DMS79 treated with DMSO at 0.1 percent for 48 hours (cell line): ENCODE data around the gene CEMIP.

Experiments used
- DNase-seq: peaks from one replicate; lab custom pipeline; 2025; lab: John Stamatoyannopoulos, UW

CEMIP gene

GRCh38 chr15:80891006-80891405 is 111.8 kb downstream of the CEMIP start:
- no peak for DNase-seq

DNA sequence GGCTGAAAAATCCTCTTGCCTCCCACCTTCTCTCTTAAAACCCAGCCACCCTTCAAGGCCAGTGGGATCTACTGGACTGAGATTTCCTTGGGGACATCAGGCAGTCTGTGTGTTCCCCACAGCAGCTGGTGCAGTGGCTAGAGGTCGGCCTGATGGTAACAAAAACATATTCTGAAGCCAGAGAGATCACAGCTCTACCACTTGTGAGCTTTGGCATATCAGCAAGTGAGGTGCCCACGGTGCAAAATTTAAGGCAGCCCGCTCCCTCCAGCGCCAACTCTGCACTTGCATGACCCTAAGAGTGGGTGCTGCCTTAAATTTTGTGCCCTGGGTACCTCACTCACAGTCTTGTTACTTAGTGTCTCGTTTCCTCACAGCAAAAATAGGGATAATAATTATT is 113.2 kb downstream of the CEMIP start:
- no peak for DNase-seq

DNA sequence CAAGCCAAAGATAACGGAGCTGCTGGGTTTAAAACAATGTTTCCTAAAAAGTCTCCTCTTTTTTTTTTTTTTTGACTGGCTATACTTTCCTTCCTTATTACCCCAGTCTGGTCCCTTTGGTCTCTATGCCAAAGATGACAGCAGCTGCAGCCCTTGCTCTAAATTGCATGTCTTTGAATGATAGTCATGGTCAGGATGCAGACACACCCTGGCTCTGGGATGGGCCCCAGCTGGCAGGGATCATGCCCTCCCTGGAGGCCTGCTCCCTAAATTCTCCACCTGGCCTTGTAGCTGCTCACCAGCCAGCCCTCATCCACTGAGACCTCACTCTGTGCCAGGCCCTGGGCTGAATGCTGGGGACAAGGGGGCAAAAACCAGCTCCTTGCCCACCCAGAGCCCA is 114.6 kb downstream of the CEMIP start:
- no peak for DNase-seq

GRCh38 chr15:80895091-80895490 is 115.9 kb downstream of the CEMIP start:
- DNase-seq = no peak

GRCh38 chr15:80895965-80896364 is 116.8 kb downstream of the CEMIP start:
- no peak for DNase-seq

- no peak for DNase-seq
Observed at GRCh38 chr15:80898040-80898439, 118.9 kb downstream of the CEMIP start.

- no peak for DNase-seq
Observed at GRCh38 chr15:80902298-80902801, 123.2 kb downstream of the CEMIP start.

- no peak for DNase-seq
Observed at GRCh38 chr15:80904998-80905397, 125.8 kb downstream of the CEMIP start.

GRCh38 chr15:80906159-80906766 is 127.1 kb downstream of the CEMIP start:
- DNase-seq = peak; percentile 72

DNA sequence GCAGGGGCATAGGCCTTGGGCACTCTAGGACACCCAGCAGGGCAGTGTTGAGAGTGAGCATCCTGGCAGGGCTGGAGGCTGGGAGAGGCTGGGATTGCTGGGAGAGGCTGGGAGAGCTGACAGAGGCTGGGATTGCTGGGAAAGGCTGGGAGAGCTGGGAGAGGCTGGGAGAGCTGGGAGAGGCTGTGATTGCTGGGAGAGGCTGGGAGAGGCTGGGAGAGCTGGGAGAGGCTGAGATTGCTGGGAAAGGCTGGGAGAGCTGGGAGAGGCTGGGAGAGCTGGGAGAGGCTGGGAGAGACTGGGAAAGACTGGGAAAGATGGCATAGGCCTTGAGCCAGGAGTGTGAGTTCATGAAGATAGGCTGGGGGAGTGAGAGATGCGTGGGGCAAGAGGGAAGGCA is 132.7 kb downstream of the CEMIP start:
- DNase-seq = no peak

DNA sequence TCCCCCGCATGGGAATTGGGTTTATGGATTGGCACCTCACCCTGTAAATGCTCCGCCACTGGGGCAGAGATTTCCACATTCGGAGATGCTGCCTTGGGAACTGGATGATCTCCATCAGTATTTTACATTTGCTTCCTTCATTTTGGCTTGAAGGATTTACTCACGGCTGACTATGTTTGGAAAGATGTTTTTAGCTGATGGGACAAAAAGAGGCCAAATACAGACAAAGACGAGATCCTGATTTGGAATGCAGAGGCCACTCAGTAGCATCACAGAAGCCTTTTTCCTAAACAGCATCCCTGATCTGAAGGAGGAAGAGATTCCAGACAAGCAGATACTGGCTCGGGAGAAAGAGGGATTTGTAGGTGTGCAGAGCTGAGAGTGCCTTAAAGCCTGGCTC is 133.5 kb downstream of the CEMIP start:
- DNase-seq = no peak

- DNase-seq = no peak
Observed at GRCh38 chr15:80913541-80913940, 134.4 kb downstream of the CEMIP start.

DNA sequence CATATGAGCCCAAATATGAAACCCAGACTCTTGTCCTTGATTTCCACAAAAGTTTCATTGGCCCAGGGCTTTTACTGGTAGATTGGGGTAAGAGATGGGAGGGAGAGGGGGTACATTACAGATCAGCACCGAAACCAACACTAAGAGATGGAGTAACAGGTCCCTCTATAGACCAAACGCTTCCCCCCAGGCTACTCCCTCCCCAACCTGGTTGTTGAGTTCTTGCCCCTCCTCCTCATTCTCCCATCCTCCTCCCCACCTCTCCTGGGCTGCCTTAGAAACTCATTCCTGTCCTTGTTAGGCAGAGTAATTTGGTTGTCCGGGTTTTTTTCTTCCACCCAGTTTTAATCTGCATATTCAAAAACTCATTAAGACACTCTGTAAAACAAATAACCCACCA is 136.3 kb downstream of the CEMIP start:
- no peak for DNase-seq

- DNase-seq = no peak
Observed at GRCh38 chr15:80916056-80916455, 136.9 kb downstream of the CEMIP start.

- no peak for DNase-seq
Observed at GRCh38 chr15:80918196-80918783, 139.1 kb downstream of the CEMIP start.

- no peak for DNase-seq
Observed at GRCh38 chr15:80920271-80920699, 141.1 kb downstream of the CEMIP start.

DNA sequence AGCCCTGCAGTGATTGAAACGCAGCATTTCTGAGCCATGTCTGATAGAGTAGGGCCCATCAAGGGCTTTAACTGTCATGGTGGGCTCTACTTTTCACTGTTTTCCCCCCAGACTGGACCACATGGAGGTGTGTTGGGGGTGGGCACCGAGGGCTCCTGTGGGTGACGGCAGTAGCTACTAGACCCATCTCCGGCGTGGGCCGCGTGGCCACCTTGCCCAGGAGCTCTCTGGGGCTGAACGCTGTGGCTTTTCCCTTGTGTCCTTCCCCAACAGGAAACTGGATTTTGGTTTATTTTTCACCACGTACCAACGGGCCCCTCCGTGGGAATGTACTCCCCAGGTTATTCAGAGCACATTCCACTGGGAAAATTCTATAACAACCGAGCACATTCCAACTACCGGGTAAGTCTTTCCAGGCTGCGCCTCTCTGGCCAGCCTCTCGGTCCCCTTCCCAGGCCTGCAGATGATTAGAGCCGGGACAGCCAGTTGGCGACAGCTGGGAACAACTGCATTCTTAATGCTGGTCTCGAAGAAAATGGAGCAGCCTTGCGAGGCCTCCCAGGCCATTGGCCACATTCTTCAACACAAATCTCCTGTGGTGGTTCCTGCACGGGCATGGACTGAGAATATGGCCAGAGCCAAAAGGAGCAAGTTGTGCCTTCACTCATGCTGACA is 142.7 kb downstream of the CEMIP start:
- DNase-seq = no peak

- no peak for DNase-seq
Observed at GRCh38 chr15:80923668-80924067, 144.5 kb downstream of the CEMIP start.

DNA sequence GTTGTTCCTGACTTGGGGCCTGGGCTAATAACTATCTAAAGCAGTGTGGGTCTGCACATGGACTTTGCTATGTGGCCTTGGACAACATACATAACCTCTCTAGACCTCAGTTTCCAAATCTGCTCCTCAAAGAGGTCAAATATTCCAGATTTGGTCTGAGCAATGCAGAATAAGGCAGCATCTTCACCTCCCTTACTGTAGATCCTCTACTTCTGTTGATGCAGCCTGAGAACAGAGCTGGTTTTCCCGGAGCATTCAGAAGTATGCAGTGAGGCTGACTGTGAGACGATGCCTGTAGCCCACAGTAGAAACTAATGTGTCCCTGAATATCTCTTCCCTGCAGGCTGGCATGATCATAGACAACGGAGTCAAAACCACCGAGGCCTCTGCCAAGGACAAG is 145.1 kb downstream of the CEMIP start:
- no peak for DNase-seq

DNA sequence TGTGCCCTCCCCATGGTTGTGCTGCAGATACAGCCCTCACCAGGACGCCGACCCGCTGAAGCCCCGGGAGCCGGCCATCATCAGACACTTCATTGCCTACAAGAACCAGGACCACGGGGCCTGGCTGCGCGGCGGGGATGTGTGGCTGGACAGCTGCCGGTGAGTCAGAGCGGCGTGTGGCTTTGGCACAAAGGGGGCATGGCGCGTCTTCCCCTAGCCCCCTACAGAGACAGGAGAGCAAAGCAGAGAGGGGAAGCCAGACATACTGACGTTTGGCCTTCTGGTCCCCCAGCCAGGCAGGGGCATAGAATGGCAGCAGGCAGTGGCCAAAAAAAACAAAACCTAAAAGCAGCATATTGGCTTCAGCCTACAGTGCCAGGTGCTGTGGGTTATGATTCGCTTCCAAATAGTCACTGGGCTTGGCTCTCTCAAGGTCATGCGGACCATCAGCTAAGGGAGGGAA is 146.5 kb downstream of the CEMIP start:
- DNase-seq = no peak

- no peak for DNase-seq
Observed at GRCh38 chr15:80926126-80926525, 147.0 kb downstream of the CEMIP start.

- no peak for DNase-seq
Observed at GRCh38 chr15:80929225-80929624, 150.1 kb downstream of the CEMIP start.

DNA sequence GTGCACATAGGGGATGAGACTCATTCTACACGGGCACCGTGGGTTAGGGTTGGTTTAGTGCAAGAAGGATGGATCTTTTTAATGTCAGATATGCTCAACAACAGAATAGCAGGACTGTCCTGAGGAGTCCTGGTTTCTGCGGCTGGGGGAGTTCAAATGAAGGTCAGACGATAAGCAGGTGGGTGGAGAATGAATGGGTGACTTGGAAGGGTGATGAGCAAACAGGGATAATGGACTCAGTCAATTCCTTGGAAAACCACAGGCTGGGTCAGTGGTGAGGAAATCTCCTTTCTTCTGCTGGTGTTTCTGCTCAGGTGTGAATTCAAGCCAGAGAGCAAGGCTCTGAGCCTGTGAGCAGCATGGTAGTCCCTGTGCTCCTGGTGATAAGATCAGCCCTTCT is 150.5 kb downstream of the CEMIP start:
- no peak for DNase-seq
